K562 (cell line): ENCODE measurements around the gene HBEGF. TPM values are rescaled to one million over a fixed set of nuclear protein-coding genes. Genes with fewer than 3 reads are reported as not detected.

Experiments
- ARID1B ChIP-seq: fragments of 450-650 bp; IDR thresholded peaks from 2 replicates; pipeline ENCODE4 v1.6.1; 2016; ENCODE audit warnings: antibody characterized with exemption, mild to moderate bottlenecking, inconsistent platforms
- BACH1 ChIP-seq: fragments of 200-800 bp; sonication (Bioruptor generic); IDR thresholded peaks from 2 replicates; pipeline ENCODE4 v1.6.1; 2016; ENCODE audit warnings: missing genetic modification characterization, missing compliant biosample characterization
- BRF2 ChIP-seq: IDR thresholded peaks from 3 replicates; pipeline ENCODE4 v1.6.1; 2011; ENCODE audit warnings: borderline replicate concordance, mild to moderate bottlenecking; ENCODE audit not compliant: insufficient read length, insufficient read depth
- FOXJ2 ChIP-seq: fragments of 200-800 bp; sonication (Bioruptor generic); IDR thresholded peaks from 2 replicates; pipeline ENCODE4 v1.6.1; 2016; ENCODE audit warnings: missing genetic modification characterization, missing compliant biosample characterization
- GMEB1 ChIP-seq: fragments of 250-450 bp; sonication (Bioruptor Pico); IDR thresholded peaks from 2 replicates; pipeline ENCODE4 v1.4.0; 2020; ENCODE audit warnings: mild to moderate bottlenecking
- HMGXB4 ChIP-seq: sonication (generic); formaldehyde crosslinking; IDR thresholded peaks from 2 replicates; pipeline ENCODE4 v1.8.1; 2023; ENCODE audit warnings: mild to moderate bottlenecking, missing genetic modification reagents
- ID3 ChIP-seq, 2 experiments: fragments of 250-450 bp in 1 of 2; fragments of 450-650 bp in 1 of 2; sonication (Bioruptor Pico) in 1 of 2; IDR thresholded peaks; 2 replicates each; pipeline versions ENCODE4 v1.6.1 to v1.8.0; 2016 to 2021; ENCODE audit warnings: mild to moderate bottlenecking in 2 of 2, moderate library complexity in 2 of 2, missing compliant biosample characterization in 1 of 2, missing genetic modification characterization in 1 of 2
- JUN ChIP-seq, 2 experiments: sonication (generic) in 1 of 2; formaldehyde crosslinking in 1 of 2; IDR thresholded peaks; 2 replicates each; pipeline versions ENCODE4 v1.6.1 to v1.8.0; 2012 to 2022; ENCODE audit warnings: borderline replicate concordance in 2 of 2, mild to moderate bottlenecking in 2 of 2, improper control_type of control experiment in 1 of 2, low read depth in 1 of 2, low read length in 1 of 2, missing genetic modification reagents in 1 of 2
- MBD2 ChIP-seq: sonication (generic); IDR thresholded peaks from 2 replicates; pipeline ENCODE4 v1.6.1; 2016; ENCODE audit warnings: low read depth, borderline replicate concordance
- MNT ChIP-seq, 2 experiments: fragments of 450-650 bp; conservative IDR thresholded peaks; 2 replicates each; pipeline ENCODE4 v1.6.1; 2017; ENCODE audit warnings: mild to moderate bottlenecking in 2 of 2, moderate library complexity in 2 of 2
- NFE2 ChIP-seq: IDR thresholded peaks from 2 replicates; pipeline ENCODE4 v1.6.1; 2014; ENCODE audit warnings: antibody characterized with exemption, low read depth
- PATZ1 ChIP-seq: fragments of 250-450 bp; sonication (Bioruptor Pico); IDR thresholded peaks from 2 replicates; pipeline ENCODE4 v1.5.0; 2020; ENCODE audit warnings: mild to moderate bottlenecking, borderline replicate concordance
- PRMT5 ChIP-seq: sonication (generic); formaldehyde crosslinking; IDR thresholded peaks from 2 replicates; pipeline ENCODE4 v1.5.0; 2020; ENCODE audit warnings: missing genetic modification reagents
- SMAD3 ChIP-seq: fragments of 450-650 bp; formaldehyde crosslinking; conservative IDR thresholded peaks from 2 replicates; pipeline ENCODE4 v1.4.0; 2020; ENCODE audit warnings: mild to moderate bottlenecking
- SNRNP70 ChIP-seq: fragments of 200-400 bp; formaldehyde crosslinking; optimal IDR thresholded peaks from 2 replicates; pipeline ENCODE3; 2017; ENCODE audit warnings: low read depth, low read length
- TBL1XR1 ChIP-seq, 2 experiments: IDR thresholded peaks; 2 replicates each; pipeline ENCODE4 v1.6.1; 2012; ENCODE audit warnings: improper control_type of control experiment in 2 of 2, low read length in 2 of 2, mild to moderate bottlenecking in 1 of 2
- ZBTB7A ChIP-seq: IDR thresholded peaks from 2 replicates; pipeline ENCODE4 v1.6.1; 2011; ENCODE audit warnings: low read depth, mild to moderate bottlenecking, low read length, moderate library complexity, borderline replicate concordance; ENCODE audit not compliant: control insufficient read depth
- ZNF507 ChIP-seq: conservative IDR thresholded peaks from 2 replicates; pipeline ENCODE4 v1.6.1; 2017; ENCODE audit warnings: missing genetic modification characterization, missing compliant biosample characterization
- ZNF589 ChIP-seq: fragments of 200-800 bp; sonication (Bioruptor generic); IDR thresholded peaks from 2 replicates; pipeline ENCODE4 v1.6.1; 2016; ENCODE audit warnings: low read depth, missing genetic modification characterization, missing compliant biosample characterization
- polyA plus RNA-seq, 8 experiments: library from polyadenylated mRNA; depleted of rRNA in 4 of 8; stranded (reverse) in 5 of 8; unstranded in 3 of 8; fragments of >200 nt; fragmentation: Nextera tagmentation in 2 of 8; fragmentation: Illumina TruSeq in 1 of 8; extraction: Ambion mirVana in 2 of 8; extraction: Trizol in 1 of 8; gene quantifications; 2 replicates each; pipeline versions ENCODE4 v1.2.1 to v1.2.3, GENCODE V29; 2011 to 2014; ENCODE audit warnings: inconsistent platforms in 1 of 8, missing spikeins in 1 of 8
- total RNA-seq, 7 experiments: library from RNA; depleted of rRNA in 6 of 7; stranded (reverse); fragments of >200 nt in 6 of 7; fragmentation: Illumina TruSeq in 2 of 7; extraction: Trizol in 2 of 7; gene quantifications; 2 replicates each; pipeline versions ENCODE4 v1.2.1 to v1.2.3, GENCODE V29; 2011 to 2021; ENCODE audit warnings: low replicate concordance in 1 of 7

HBEGF gene
- total and polyA plus RNA-seq, 9 of the 15 experiments (the other 6 are each of a cell fraction or from before 2014, with no cell fraction given): 0.11 to 1.1 (median 0.60) TPM

GRCh38 chr5:140381972-140382371 lies 35.6 kb upstream of the HBEGF start (continued):
- TF ChIP-seq MNT (conservative IDR thresholded peaks at IDR 0.05): no peak
- no peak for TF ChIP-seq NFE2
- TF ChIP-seq GMEB1: no peak
- TF ChIP-seq MBD2: no peak
- no peak for TF ChIP-seq TBL1XR1 (IDR thresholded peaks at IDR 0.05; ENCODE audit: low read length in 2 of 2)
- peak; percentile 52; the same call in 1 of the 2 replicates for TF ChIP-seq JUN (IDR thresholded peaks at IDR 0.05; ENCODE audit: borderline replicate concordance, low read depth, low read length)
- no peak for TF ChIP-seq JUN (CRISPR knock-in tag; IDR thresholded peaks at IDR 0.05; ENCODE audit: borderline replicate concordance)
- TF ChIP-seq BRF2: no peak
- TF ChIP-seq SMAD3 (CRISPR knock-in tag): no peak
- TF ChIP-seq PRMT5 (CRISPR knock-in tag): no peak
- TF ChIP-seq ARID1B: peak; percentile 39
- no peak for TF ChIP-seq SNRNP70
- TF ChIP-seq ID3 (CRISPR knock-in tag; IDR thresholded peaks at IDR 0.05): no peak
- TF ChIP-seq ID3 (tag; IDR thresholded peaks at IDR 0.05): no peak
- TF ChIP-seq FOXJ2 (tag): no peak
- TF ChIP-seq PATZ1: no peak
- TF ChIP-seq ZNF589 (CRISPR knock-in tag): no peak
- no peak for TF ChIP-seq ZNF507
- no peak for TF ChIP-seq HMGXB4 (CRISPR knock-in tag)
- no peak for TF ChIP-seq ZBTB7A
- no peak for TF ChIP-seq BACH1 (tag)
